ENCODE data around the gene CRK.
A peak's percentile ranks its signal among the peaks of the same experiment; 100 is the strongest.

CRK gene

DNA sequence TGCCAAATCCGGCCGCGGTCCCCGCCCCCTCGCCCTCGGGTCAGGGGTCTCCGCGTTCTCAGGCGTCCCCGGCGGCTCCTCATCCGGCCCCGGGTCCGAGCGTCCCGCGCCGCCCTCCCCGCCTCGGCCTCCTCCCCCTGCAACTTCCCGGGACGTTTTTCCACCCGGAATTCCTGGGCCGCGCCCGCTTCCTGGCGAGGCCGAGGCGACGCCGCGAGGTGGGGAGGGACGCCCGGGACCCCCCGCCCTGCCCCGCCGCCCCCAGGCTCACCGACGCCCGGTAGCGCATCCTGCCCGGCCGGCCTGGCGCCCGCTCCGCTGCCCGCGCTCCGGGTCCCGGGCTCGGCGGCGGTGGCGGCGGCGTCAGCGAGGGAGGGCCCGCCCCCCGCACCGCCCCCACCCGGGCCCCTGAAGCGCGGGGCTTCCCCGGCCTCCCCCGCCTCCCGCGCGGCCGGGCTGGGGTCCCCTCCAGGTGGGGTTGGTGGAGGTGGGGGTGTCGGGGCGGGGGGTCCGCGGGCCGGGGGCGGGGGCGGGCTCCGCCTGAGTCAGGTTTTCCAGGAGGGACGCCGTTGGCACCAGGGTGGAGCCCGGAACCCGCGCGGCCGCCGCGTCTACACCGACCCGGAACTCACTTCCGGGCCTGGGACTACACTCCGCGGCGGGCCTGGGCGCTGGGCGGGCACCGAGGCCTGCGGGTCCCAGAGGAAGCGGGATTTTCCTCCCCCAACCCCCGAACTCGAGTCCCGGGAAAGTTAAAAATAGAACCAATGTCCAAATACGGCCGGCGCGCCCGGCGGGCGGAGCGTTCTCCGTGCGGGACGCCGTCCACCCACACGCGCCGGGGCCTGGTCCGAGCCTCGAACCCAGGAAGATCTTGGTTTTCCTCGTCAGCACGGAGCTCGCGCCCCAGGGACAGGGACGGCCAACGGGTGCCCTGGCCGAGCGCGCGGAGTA, 29.7 kb upstream of the CRK start:
- H3K4me3 ChIP-seq (ENCODE audit: low read depth, low read length), result peak overlapping the region; percentile 79
- TF ChIP-seq, protein P1, sequence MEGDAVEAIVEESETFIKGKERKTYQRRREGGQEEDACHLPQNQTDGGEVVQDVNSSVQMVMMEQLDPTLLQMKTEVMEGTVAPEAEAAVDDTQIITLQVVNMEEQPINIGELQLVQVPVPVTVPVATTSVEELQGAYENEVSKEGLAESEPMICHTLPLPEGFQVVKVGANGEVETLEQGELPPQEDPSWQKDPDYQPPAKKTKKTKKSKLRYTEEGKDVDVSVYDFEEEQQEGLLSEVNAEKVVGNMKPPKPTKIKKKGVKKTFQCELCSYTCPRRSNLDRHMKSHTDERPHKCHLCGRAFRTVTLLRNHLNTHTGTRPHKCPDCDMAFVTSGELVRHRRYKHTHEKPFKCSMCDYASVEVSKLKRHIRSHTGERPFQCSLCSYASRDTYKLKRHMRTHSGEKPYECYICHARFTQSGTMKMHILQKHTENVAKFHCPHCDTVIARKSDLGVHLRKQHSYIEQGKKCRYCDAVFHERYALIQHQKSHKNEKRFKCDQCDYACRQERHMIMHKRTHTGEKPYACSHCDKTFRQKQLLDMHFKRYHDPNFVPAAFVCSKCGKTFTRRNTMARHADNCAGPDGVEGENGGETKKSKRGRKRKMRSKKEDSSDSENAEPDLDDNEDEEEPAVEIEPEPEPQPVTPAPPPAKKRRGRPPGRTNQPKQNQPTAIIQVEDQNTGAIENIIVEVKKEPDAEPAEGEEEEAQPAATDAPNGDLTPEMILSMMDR (IDR thresholded peaks at IDR 0.05; ENCODE audit: low read depth, low read length), result no peak

DNA sequence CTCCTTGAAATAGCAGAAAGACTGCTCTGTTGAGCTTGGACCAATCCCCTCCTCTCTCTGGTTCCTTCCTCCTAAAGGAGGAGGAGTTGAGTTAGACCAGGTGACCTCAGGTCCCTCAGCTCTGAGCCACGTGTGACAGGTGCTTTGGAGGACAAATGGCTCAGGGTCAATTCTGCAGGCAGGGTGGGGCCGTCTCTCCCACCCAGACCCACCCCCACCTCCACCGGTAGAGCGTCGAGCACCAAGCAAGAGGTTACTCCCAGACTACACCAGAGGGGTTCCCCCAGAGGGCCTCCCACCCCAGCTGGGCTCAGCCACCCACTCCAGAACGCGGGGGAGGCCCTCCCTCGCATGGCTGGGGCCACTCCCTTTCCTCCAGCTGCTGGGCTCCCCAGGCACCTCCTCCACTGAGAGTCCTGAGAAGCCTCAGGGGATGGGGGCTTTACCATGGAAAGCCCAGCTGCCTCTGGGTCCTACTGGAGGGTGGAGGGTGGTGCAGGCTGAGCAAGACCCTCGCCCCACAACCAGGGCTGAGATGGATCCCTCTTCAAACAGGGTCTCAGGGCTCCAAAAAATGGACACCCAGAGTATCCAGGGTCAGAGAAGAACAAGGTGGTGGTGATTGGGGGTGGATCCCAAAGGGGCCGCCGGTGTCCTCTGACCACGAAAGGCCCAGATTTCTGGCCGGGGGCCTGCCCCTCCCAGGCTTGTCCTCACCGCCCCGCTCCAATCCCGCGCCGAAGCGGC, 28.8 kb upstream of the CRK start:
- H3K4me3 ChIP-seq (ENCODE audit: low read depth, low read length), result peak overlapping the region; percentile 79
- TF ChIP-seq, protein P1 (IDR thresholded peaks at IDR 0.05; ENCODE audit: low read depth, low read length), result no peak

DNA sequence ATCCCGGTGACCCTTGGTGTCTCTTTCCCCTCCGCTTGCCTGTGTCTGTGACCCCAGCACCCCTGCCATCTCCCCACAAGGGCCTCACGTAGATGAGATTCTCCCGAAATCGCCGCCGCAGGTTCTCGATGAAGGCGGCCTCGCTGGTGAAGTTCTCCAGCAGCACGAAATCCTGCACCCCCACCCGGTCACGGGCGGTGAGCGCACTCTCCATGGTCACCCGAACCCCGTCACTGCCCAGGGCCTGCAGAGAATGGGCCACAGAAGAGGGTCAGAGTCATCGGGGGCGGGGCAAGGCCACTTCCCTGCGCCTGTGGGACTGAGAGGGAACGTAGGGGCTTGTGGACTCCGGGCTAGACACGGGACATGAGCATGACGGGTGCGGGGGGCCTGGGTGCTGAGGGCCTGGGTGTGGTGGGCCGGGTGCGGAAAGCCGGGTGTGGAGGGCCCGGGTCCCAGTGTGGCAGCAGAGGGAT, 28.1 kb upstream of the CRK start:
- TF ChIP-seq, protein P1 (IDR thresholded peaks at IDR 0.05; ENCODE audit: low read depth, low read length), result no peak
- H3K4me3 ChIP-seq (ENCODE audit: low read depth, low read length), result peak overlapping the region; percentile 79

DNA sequence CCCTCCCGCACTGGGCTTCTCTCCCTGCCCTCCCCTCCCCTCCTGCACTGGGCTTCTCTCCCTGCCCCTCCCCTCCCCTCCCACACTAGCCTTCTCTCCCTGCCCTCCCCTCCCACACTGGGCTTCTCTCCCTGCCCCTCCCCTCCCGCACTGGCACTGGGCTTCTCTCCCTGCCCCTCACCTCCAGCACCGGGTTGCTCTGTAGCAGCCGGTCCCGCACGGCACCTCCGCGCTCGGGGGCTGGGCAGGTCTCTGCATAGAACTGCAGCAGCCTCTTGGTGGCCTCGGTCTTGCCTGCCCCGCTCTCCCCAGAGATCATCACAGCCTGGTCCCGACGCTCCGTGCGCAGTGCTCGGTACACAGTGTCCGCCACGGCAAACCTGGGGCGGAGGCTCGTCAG, 26.6 kb upstream of the CRK start:
- TF ChIP-seq, protein P1 (IDR thresholded peaks at IDR 0.05; ENCODE audit: low read depth, low read length), result no peak
- no peak overlapping the region for H3K4me3 ChIP-seq (ENCODE audit: low read depth, low read length)

DNA sequence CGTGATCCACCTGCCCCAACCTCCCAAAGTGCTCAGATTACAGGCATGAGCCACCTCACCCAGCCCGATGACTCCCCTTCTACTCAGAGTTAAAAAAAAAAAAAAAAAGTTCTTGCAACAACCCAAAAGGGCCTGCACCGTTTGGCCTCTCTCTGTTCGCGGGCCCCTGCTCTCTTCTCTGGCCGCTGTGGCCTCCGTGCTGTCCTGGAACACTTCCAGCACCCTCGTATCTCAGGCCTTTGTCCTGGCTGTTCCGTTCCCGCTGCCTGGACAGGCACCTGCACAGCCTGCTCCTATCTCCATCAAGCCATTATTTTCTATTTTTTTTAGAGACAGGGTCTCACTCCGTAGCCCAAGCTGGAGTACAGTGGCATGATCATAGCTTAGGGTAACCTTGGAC, 25.7 kb upstream of the CRK start:
- no peak overlapping the region for H3K4me3 ChIP-seq (ENCODE audit: low read depth, low read length)
- TF ChIP-seq, protein P1 (IDR thresholded peaks at IDR 0.05; ENCODE audit: low read depth, low read length), result no peak

DNA sequence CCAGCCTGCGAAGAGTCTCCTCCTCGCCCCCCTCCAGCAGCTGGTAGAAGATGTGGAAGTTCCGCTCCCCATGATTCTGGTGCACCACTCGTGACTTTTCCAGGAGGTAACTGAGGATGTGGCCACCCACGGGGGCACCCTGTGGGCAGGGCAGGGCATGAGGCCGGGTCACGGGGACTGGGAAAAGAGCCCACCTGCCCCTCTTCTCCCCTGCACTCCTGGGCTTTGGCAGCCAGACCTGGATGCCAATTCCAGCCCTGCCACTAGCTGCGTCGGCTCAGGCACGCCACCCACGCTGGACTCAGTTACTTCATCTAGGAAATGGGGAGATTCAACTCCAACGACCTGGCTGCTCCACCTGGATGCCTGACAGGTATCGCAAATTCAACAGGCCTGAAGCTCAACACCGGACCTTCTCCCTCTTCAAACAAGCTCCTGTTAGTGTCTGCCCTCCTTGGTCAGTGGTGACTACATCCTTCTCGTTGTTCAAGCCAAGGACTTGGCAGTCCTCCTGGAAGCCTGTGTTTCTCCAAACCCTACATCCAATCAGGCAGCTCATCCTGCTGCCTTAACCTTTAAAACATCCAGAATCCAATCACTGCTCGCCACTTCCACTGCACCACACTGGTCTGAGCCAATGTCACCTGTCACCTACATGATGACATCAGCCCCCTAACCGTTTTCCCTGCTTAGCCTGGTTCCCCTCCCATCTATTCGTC, 24.9 kb upstream of the CRK start:
- TF ChIP-seq, protein P1 (IDR thresholded peaks at IDR 0.05; ENCODE audit: low read depth, low read length), result no peak
- no peak overlapping the region for H3K4me3 ChIP-seq (ENCODE audit: low read depth, low read length)

Measured in WI38 (cell line).